SK-N-SH treated with all-trans-retinoic acid at 6 μM for 48 hours (cell line): ENCODE results near the gene CDK15.

Source experiments
- ATAC-seq: fragments of 200-7000 bp; cut with Tn5 transposase; 3 replicates; pipeline ENCODE4 v1.9.1; 2020; ENCODE audit warnings: mild to moderate bottlenecking, moderate library complexity
- ARNTL ChIP-seq: fragments of 450-650 bp; formaldehyde crosslinking; IDR thresholded peaks from 2 replicates; pipeline ENCODE4 v1.5.0; 2020; ENCODE audit warnings: low read depth, mild to moderate bottlenecking, moderate library complexity, borderline replicate concordance
- ESRRG ChIP-seq: fragments of 250-450 bp; sonication (Bioruptor Pico); IDR thresholded peaks from 2 replicates; pipeline ENCODE4 v1.6.1; 2021; ENCODE audit warnings: mild to moderate bottlenecking
- GLIS3 ChIP-seq: fragments of 250-450 bp; sonication (Bioruptor Pico); IDR thresholded peaks from 2 replicates; pipeline ENCODE4 v1.5.0; 2020; ENCODE audit warnings: mild to moderate bottlenecking, moderate library complexity
- ISL1 ChIP-seq: fragments of 250-450 bp; sonication (Bioruptor Pico); IDR thresholded peaks from 2 replicates; pipeline ENCODE4 v2.1.2; 2022; ENCODE audit warnings: mild to moderate bottlenecking, moderate library complexity
- OSR1 ChIP-seq: fragments of 250-450 bp; sonication (Bioruptor Pico); IDR thresholded peaks from 2 replicates; pipeline ENCODE4 v1.8.0; 2022; ENCODE audit warnings: moderate library complexity, mild to moderate bottlenecking, inconsistent platforms
- PPARA ChIP-seq: fragments of 250-450 bp; sonication (Bioruptor Pico); IDR thresholded peaks from 2 replicates; pipeline ENCODE4 v1.5.0; 2020; ENCODE audit warnings: mild to moderate bottlenecking, borderline replicate concordance
- RARB ChIP-seq: fragments of 250-450 bp; sonication (Bioruptor Pico); IDR thresholded peaks from 2 replicates; pipeline ENCODE4 v1.8.0; 2021; ENCODE audit warnings: mild to moderate bottlenecking, moderate library complexity
- SNAI2 ChIP-seq: fragments of 250-450 bp; sonication (Bioruptor Pico); IDR thresholded peaks from 2 replicates; pipeline ENCODE4 v1.5.0; 2020; ENCODE audit warnings: mild to moderate bottlenecking, moderate library complexity
- TCF4 ChIP-seq: fragments of 250-450 bp; sonication (Bioruptor Pico); IDR thresholded peaks from 2 replicates; pipeline ENCODE4 v1.8.0; 2021; ENCODE audit warnings: mild to moderate bottlenecking, moderate library complexity, borderline replicate concordance
- TOX ChIP-seq: fragments of 250-450 bp; sonication (Bioruptor Pico); IDR thresholded peaks from 2 replicates; pipeline ENCODE4 v1.8.0; 2021; ENCODE audit warnings: mild to moderate bottlenecking, moderate library complexity, borderline replicate concordance
- ZFP3 ChIP-seq: fragments of 250-450 bp; sonication (Bioruptor Pico); IDR thresholded peaks from 2 replicates; pipeline ENCODE4 v1.5.0; 2020; ENCODE audit warnings: mild to moderate bottlenecking, moderate library complexity
- ZFP30 ChIP-seq: fragments of 450-650 bp; formaldehyde crosslinking; IDR thresholded peaks from 2 replicates; pipeline ENCODE4 v1.5.0; 2022; ENCODE audit warnings: mild to moderate bottlenecking, moderate library complexity
- ZNF565 ChIP-seq: fragments of 450-650 bp; formaldehyde crosslinking; conservative IDR thresholded peaks from 2 replicates; pipeline ENCODE4 v1.5.0; 2020; ENCODE audit warnings: low read depth, mild to moderate bottlenecking, moderate library complexity
- ZNF70 ChIP-seq: fragments of 450-650 bp; formaldehyde crosslinking; IDR thresholded peaks from 2 replicates; pipeline ENCODE4 v1.5.0; 2020; ENCODE audit warnings: mild to moderate bottlenecking, moderate library complexity
- ZNF8 ChIP-seq: fragments of 450-650 bp; formaldehyde crosslinking; IDR thresholded peaks from 2 replicates; pipeline ENCODE4 v1.5.0; 2020; ENCODE audit warnings: mild to moderate bottlenecking, moderate library complexity
- TF ChIP-seq, protein P1 (sequence below): fragments of 250-450 bp; sonication (Bioruptor Pico); IDR thresholded peaks from 2 replicates; pipeline ENCODE4 v1.5.0; 2020; ENCODE audit warnings: mild to moderate bottlenecking, moderate library complexity
- TF ChIP-seq, protein P2 (sequence below): fragments of 250-450 bp; sonication (Bioruptor Pico); IDR thresholded peaks from 2 replicates; pipeline ENCODE4 v1.5.1; 2020; ENCODE audit warnings: low read depth, mild to moderate bottlenecking, moderate library complexity
- TF ChIP-seq, protein P3 (sequence below): fragments of 250-450 bp; sonication (Bioruptor Pico); IDR thresholded peaks from 2 replicates; pipeline ENCODE4 v1.8.0; 2021; ENCODE audit warnings: low read depth, mild to moderate bottlenecking, moderate library complexity, borderline replicate concordance
- TF ChIP-seq, protein P4 (sequence below): fragments of 250-450 bp; sonication (Bioruptor Pico); IDR thresholded peaks from 2 replicates; pipeline ENCODE4 v1.8.0; 2020; ENCODE audit warnings: mild to moderate bottlenecking, moderate library complexity, borderline replicate concordance

The CDK15 gene

DNA sequence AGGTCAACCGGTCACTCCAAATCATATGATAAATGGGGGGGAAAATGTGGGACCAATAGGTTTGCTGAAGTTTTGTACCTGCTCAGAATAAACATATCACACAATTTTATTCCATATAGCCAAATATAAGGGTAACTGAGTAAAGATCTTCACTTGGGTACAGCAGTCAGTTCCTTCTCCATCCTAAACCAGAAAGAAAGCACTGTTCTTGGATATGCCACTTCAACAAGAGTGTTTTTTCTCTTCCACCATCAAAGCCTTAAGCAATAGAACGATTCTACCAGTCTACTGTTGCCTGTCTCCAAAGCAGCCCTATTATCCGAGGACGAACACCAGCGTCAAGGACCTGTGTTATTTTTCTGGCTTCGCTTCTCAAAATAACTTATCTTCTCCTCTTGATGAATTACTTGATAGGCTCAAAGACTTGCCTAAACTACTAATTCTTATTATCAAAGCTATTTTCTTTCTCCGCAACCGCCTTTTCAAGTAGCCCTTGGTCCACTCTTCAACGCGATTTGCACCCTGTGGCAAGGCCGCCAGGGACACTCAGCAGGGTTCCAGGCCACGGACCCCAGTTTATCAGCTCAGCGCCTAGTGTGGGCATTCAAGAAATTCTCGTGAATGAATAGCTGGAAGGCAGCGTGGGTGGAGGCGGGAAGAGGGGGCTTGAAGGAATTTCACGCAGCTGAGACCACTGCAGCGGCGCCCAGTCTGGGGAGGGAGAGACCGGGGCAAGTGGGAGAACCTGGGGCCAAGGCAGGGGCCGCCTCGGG, 26.2 kb upstream of the CDK15 start:
- TF ChIP-seq GLIS3 (CRISPR knock-in tag) (no peak), ZNF565 (CRISPR knock-in tag) (no peak), ZNF70 (no peak), SNAI2 (no peak), PPARA (no peak), ZNF8 (no peak), ARNTL (CRISPR knock-in tag) (no peak), TOX (CRISPR knock-in tag) (no peak), RARB (CRISPR knock-in tag) (no peak), TCF4 (CRISPR knock-in tag) (no peak)
- TF ChIP-seq, protein P1, sequence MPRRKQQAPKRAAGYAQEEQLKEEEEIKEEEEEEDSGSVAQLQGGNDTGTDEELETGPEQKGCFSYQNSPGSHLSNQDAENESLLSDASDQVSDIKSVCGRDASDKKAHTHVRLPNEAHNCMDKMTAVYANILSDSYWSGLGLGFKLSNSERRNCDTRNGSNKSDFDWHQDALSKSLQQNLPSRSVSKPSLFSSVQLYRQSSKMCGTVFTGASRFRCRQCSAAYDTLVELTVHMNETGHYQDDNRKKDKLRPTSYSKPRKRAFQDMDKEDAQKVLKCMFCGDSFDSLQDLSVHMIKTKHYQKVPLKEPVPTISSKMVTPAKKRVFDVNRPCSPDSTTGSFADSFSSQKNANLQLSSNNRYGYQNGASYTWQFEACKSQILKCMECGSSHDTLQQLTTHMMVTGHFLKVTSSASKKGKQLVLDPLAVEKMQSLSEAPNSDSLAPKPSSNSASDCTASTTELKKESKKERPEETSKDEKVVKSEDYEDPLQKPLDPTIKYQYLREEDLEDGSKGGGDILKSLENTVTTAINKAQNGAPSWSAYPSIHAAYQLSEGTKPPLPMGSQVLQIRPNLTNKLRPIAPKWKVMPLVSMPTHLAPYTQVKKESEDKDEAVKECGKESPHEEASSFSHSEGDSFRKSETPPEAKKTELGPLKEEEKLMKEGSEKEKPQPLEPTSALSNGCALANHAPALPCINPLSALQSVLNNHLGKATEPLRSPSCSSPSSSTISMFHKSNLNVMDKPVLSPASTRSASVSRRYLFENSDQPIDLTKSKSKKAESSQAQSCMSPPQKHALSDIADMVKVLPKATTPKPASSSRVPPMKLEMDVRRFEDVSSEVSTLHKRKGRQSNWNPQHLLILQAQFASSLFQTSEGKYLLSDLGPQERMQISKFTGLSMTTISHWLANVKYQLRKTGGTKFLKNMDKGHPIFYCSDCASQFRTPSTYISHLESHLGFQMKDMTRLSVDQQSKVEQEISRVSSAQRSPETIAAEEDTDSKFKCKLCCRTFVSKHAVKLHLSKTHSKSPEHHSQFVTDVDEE (CRISPR knock-in tag): no peak
- TF ChIP-seq, protein P2, sequence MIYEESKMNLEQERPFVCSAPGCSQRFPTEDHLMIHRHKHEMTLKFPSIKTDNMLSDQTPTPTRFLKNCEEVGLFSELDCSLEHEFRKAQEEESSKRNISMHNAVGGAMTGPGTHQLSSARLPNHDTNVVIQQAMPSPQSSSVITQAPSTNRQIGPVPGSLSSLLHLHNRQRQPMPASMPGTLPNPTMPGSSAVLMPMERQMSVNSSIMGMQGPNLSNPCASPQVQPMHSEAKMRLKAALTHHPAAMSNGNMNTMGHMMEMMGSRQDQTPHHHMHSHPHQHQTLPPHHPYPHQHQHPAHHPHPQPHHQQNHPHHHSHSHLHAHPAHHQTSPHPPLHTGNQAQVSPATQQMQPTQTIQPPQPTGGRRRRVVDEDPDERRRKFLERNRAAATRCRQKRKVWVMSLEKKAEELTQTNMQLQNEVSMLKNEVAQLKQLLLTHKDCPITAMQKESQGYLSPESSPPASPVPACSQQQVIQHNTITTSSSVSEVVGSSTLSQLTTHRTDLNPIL (CRISPR knock-in tag): no peak
- TF ChIP-seq, protein P3, sequence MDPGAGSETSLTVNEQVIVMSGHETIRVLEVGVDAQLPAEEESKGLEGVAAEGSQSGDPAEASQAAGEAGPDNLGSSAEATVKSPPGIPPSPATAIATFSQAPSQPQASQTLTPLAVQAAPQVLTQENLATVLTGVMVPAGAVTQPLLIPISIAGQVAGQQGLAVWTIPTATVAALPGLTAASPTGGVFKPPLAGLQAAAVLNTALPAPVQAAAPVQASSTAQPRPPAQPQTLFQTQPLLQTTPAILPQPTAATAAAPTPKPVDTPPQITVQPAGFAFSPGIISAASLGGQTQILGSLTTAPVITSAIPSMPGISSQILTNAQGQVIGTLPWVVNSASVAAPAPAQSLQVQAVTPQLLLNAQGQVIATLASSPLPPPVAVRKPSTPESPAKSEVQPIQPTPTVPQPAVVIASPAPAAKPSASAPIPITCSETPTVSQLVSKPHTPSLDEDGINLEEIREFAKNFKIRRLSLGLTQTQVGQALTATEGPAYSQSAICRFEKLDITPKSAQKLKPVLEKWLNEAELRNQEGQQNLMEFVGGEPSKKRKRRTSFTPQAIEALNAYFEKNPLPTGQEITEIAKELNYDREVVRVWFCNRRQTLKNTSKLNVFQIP (CRISPR knock-in tag): no peak
- TF ChIP-seq, protein P4, sequence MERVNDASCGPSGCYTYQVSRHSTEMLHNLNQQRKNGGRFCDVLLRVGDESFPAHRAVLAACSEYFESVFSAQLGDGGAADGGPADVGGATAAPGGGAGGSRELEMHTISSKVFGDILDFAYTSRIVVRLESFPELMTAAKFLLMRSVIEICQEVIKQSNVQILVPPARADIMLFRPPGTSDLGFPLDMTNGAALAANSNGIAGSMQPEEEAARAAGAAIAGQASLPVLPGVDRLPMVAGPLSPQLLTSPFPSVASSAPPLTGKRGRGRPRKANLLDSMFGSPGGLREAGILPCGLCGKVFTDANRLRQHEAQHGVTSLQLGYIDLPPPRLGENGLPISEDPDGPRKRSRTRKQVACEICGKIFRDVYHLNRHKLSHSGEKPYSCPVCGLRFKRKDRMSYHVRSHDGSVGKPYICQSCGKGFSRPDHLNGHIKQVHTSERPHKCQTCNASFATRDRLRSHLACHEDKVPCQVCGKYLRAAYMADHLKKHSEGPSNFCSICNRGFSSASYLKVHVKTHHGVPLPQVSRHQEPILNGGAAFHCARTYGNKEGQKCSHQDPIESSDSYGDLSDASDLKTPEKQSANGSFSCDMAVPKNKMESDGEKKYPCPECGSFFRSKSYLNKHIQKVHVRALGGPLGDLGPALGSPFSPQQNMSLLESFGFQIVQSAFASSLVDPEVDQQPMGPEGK (CRISPR knock-in tag): no peak
- peak; percentile 51 for ATAC-seq

DNA sequence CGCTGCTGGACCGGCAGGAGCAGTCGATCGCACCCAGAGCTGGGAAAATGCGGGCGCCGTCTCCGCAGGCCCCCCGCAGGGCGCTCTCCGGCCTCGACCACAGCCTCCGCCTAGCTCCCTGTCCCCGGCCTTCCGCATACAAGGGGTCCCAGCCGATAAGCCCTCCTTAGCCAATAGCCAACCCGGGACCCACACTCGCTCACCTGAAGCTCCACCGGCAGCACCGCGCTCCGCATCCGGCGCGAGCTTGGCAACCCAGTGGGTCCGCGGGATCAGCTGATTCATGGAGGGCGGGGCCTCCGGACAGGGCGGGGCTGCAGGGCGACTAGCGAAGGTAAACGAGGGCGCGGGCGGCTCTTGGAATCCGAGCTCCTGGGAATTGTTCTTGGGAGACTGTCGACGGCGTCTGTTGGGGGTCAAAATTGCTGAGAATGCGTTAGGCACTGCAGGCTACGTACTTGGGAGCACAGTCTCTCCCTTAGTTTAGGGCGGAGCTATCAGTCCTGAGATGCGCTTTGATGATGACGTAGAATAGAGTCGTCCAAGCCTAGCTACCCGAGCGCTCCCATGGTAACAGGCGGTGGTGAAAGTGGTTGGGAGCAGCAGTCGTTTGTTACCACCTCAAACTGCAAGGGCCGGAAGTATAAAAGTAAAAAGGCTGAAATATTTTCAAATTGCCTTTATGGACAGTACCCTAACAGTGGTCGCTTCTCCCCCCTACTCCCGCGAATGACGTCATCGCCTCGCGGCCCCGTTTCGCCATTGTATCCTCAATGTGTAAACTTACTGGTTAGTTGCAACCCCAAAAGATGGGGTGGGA, 25.5 kb upstream of the CDK15 start, which contains the start of gene ALS2:
TSS of gene ALS2 (minus strand) at position 260 of the 820 bp plus-strand sequence. CDS start 12,048 bp downstream, outside the sequence.
- peak; percentile 90 for ATAC-seq
- TF ChIP-seq ZNF565 (CRISPR knock-in tag): 0 out of 2 replicates have a peak, but pooled peaks have one; percentile 14
- TF ChIP-seq OSR1 (CRISPR knock-in tag): no peak
- TF ChIP-seq ZNF70: no peak
- TF ChIP-seq, protein P2 (CRISPR knock-in tag): peak; percentile 66; the same call in 1 of the 2 replicates
- no peak for TF ChIP-seq ESRRG (CRISPR knock-in tag)
- TF ChIP-seq PPARA: peak; percentile 87; the same call in 1 of the 2 replicates
- no peak for TF ChIP-seq ISL1 (CRISPR knock-in tag)
- TF ChIP-seq, protein P1 (CRISPR knock-in tag): no peak
- no peak for TF ChIP-seq SNAI2
- TF ChIP-seq ZFP3: 0 out of 2 replicates have a peak, but pooled peaks have one; percentile 10
- TF ChIP-seq GLIS3 (CRISPR knock-in tag): no peak
- peak; percentile 46; the same call in 1 of the 2 replicates for TF ChIP-seq ZFP30 (CRISPR knock-in tag)
- TF ChIP-seq, protein P4 (CRISPR knock-in tag): no peak
